Activated naive CD4-positive, alpha-beta T cell (primary cell): ENCODE measurements around the gene EFHC1.
"Not testable (repeated sequence)": the region's sequence is repeated elsewhere in the genome, so short reads cannot be mapped to it uniquely, and the experiment has no call there.

Source experiments
- DNase-seq, 4 experiments: peaks; one replicate each; lab custom pipeline; 2025; lab: John Stamatoyannopoulos, UW

Gene EFHC1

GRCh38 chr6:52419809-52420667 lies at the start of gene EFHC1:
Gene EFHC1, plus strand, starts transcription at chr6:52420342. Its CDS starts 69 bp downstream, at chr6:52420411.
- DNase-seq = peak; percentile 94 to 97 (median 96)

- DNase-seq = no peak
Measured at GRCh38 chr6:52371656-52372191, 48.4 kb upstream of the EFHC1 start.

- DNase-seq = no peak
Measured at GRCh38 chr6:52373151-52373690, 46.9 kb upstream of the EFHC1 start.

GRCh38 chr6:52374247-52374646 lies 45.9 kb upstream of the EFHC1 start:
- DNase-seq = no peak

- peak in 2 of 4 experiments; percentile 8 to 17 for DNase-seq
Measured at GRCh38 chr6:52375780-52376556, 44.2 kb upstream of the EFHC1 start.

- no peak for DNase-seq
Measured at GRCh38 chr6:52376763-52377162, 43.4 kb upstream of the EFHC1 start.

- no peak for DNase-seq
Measured at GRCh38 chr6:52377538-52378221, 42.5 kb upstream of the EFHC1 start.

- no peak for DNase-seq
Measured at GRCh38 chr6:52381249-52381648, 38.9 kb upstream of the EFHC1 start.

GRCh38 chr6:52384145-52384766 lies 35.9 kb upstream of the EFHC1 start:
- DNase-seq = no peak

- DNase-seq = no peak
Measured at GRCh38 chr6:52385074-52385473, 35.1 kb upstream of the EFHC1 start.

GRCh38 chr6:52388119-52388518 lies 32.0 kb upstream of the EFHC1 start:
- not testable (repeated sequence) for DNase-seq

- DNase-seq = no peak
Measured at GRCh38 chr6:52388790-52389189, 31.4 kb upstream of the EFHC1 start.

- no peak for DNase-seq
Measured at GRCh38 chr6:52389264-52389625, 30.9 kb upstream of the EFHC1 start.

- DNase-seq = peak in 1 of 4 experiments; percentile 38
Measured at GRCh38 chr6:52389626-52390360, 30.3 kb upstream of the EFHC1 start.

GRCh38 chr6:52390361-52390727 lies 29.8 kb upstream of the EFHC1 start:
- peak in 1 of 4 experiments; percentile 16 for DNase-seq

GRCh38 chr6:52391599-52391998 lies 28.5 kb upstream of the EFHC1 start:
- DNase-seq = no peak

- no peak for DNase-seq
Measured at GRCh38 chr6:52392944-52393343, 27.2 kb upstream of the EFHC1 start.

GRCh38 chr6:52393780-52394179 lies 26.4 kb upstream of the EFHC1 start:
- DNase-seq = no peak

- no peak for DNase-seq
Measured at GRCh38 chr6:52394251-52394666, 25.9 kb upstream of the EFHC1 start.

GRCh38 chr6:52395969-52396368 lies 24.2 kb upstream of the EFHC1 start:
- no peak for DNase-seq
